ENCODE results near the gene EEFSEC. TPM values are rescaled to one million over a fixed set of nuclear protein-coding genes. Genes with fewer than 3 reads are reported as not detected.

EEFSEC gene
- total RNA-seq, 1 experiment from 2014 or later: 9.5 TPM

DNA sequence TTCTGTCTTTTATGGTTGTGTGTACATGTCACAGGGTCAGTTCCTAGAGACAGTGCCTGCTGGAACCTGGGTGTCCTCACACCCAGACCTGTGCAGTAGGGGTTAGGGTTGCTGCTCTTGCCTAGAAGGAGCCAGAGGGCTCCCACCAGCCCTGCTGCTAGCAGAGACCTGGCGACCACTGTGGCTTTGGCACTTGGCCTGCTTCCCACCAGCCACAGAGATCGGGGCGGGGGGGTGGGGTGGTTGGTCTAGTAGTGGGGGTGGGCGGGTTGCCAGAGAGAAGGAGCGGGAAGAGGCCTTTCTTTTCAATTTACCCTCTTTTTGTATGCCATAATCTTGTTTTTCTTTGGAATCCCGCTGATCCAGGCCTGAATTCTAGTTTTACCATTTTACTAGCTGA lies 29.4 kb downstream of the EEFSEC start:
- Histone ChIP-seq H3K23ac (ENCODE audit: insufficient read length, low read depth, low read length) (no peak overlapping the region), H3K4me1 (ENCODE audit: insufficient read depth, low read length) (peaks cover under 1% of the 10 kb centered on the region; the same call in 1 of the 2 replicates), H4K20me1 (ENCODE audit: control insufficient read depth, insufficient read depth, insufficient read length) (no peaks in the 10 kb centered on the region), H4K5ac (ENCODE audit: insufficient read length, low read depth, low read length) (no peak overlapping the region), H2BK20ac (ENCODE audit: low read depth, low read length, poor library complexity, severe bottlenecking) (no peak overlapping the region), H2BK5ac (ENCODE audit: insufficient read length, low read length) (no peak overlapping the region), H2BK12ac (ENCODE audit: insufficient read length, low read depth, low read length) (no peak overlapping the region), H2AFZ (ENCODE audit: low read length) (no peak overlapping the region), H3K79me1 (ENCODE audit: insufficient read depth, low read depth, low read length, poor library complexity, severe bottlenecking) (no peaks in the 10 kb centered on the region), H3K27me3 (ENCODE audit: insufficient read depth, low read length) (no peaks in the 10 kb centered on the region), H3K4me2 (ENCODE audit: insufficient read depth, insufficient read length, low read length) (no peak overlapping the region), H3T11ph (ENCODE audit: low read length) (no peak overlapping the region), H3K9ac (ENCODE audit: extremely low read depth, insufficient read length, low read length) (no peak overlapping the region), H4K91ac (ENCODE audit: insufficient read length, low read depth, low read length) (no peak overlapping the region), H3K18ac (ENCODE audit: insufficient read length, low read depth, low read length) (no peak overlapping the region), H2BK15ac (ENCODE audit: low read depth, low read length) (no peak overlapping the region), H4K8ac (replicated peaks; ENCODE audit: insufficient read length, low read depth, low read length) (no peak overlapping the region), H3K4ac (ENCODE audit: low read depth, low read length) (no peak overlapping the region), H3K56ac (ENCODE audit: insufficient read length, low read depth, low read length) (no peak overlapping the region), H3K23me2 (ENCODE audit: insufficient read length, low read depth, low read length, poor library complexity, severe bottlenecking) (no peaks in the 10 kb centered on the region), H3K9me3 (ENCODE audit: control insufficient read depth, low read depth, low read length) (no peaks in the 10 kb centered on the region), H3K14ac (ENCODE audit: insufficient read depth, low read length) (no peak overlapping the region), H2BK120ac (ENCODE audit: low read depth, low read length, poor library complexity, severe bottlenecking) (no peak overlapping the region), H3K27ac (ENCODE audit: insufficient read length, low read depth, low read length) (no peak overlapping the region), H2AK5ac (ENCODE audit: insufficient read length, low read length) (no peak overlapping the region), H3K79me2 (ENCODE audit: insufficient read depth, low read length) (no peaks in the 10 kb centered on the region)
- WGBS (ENCODE audit: extremely low coverage, insufficient read length, low lambda C conversion rate): no CpG with 5 or more reads among the region's 6 CpGs
- TF ChIP-seq, protein P1, sequence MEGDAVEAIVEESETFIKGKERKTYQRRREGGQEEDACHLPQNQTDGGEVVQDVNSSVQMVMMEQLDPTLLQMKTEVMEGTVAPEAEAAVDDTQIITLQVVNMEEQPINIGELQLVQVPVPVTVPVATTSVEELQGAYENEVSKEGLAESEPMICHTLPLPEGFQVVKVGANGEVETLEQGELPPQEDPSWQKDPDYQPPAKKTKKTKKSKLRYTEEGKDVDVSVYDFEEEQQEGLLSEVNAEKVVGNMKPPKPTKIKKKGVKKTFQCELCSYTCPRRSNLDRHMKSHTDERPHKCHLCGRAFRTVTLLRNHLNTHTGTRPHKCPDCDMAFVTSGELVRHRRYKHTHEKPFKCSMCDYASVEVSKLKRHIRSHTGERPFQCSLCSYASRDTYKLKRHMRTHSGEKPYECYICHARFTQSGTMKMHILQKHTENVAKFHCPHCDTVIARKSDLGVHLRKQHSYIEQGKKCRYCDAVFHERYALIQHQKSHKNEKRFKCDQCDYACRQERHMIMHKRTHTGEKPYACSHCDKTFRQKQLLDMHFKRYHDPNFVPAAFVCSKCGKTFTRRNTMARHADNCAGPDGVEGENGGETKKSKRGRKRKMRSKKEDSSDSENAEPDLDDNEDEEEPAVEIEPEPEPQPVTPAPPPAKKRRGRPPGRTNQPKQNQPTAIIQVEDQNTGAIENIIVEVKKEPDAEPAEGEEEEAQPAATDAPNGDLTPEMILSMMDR (conservative IDR thresholded peaks at IDR 0.05): no peak
- H3K4me1 Mint-ChIP-seq: peaks cover 30 to 37% of the 10 kb centered on the region in 2 experiments
- H3K9me3 Mint-ChIP-seq: peaks cover 0 to 4% of the 10 kb centered on the region in 2 experiments; a peak in 2 of 5 replicates
- DNase-seq: no peak
- no peak overlapping the region for H3K4me3 Mint-ChIP-seq
- no peaks in the 10 kb centered on the region; a peak in 2 of 7 replicates for H3K36me3 Mint-ChIP-seq (ENCODE audit: insufficient read depth in 1 of 3, low read depth in 3 of 3)
- H3K27me3 Mint-ChIP-seq (ENCODE audit: low read depth): no peaks in the 10 kb centered on the region
- no peak overlapping the region for H3K27ac Mint-ChIP-seq
